CD4-positive, alpha-beta T cell treated with Interferon alpha-2 for 1 hour (primary cell): ENCODE measurements around the gene AGPAT3.
A peak's percentile ranks its signal among the peaks of the same experiment; 100 is the strongest.

ENCODE experiments used
- DNase-seq, 2 donors: peaks; one replicate each; pipeline ENCODE4 v3.0.0-alpha.2; 2020 to 2022

AGPAT3 gene

GRCh38 chr21:44003307-44003966 is 138.4 kb downstream of the AGPAT3 start:
- DNase-seq: no peak

GRCh38 chr21:44005071-44005470 is 140.0 kb downstream of the AGPAT3 start:
- DNase-seq: no peak

GRCh38 chr21:44005593-44005992 is 140.6 kb downstream of the AGPAT3 start:
- DNase-seq: no peak

GRCh38 chr21:44006017-44006619 is 141.1 kb downstream of the AGPAT3 start:
- no peak for DNase-seq

GRCh38 chr21:44006656-44007055 is 141.6 kb downstream of the AGPAT3 start:
- no peak for DNase-seq

GRCh38 chr21:44010429-44010828 is 145.4 kb downstream of the AGPAT3 start:
- no peak for DNase-seq

- DNase-seq: no peak
Measured at GRCh38 chr21:44011123-44011522, 146.1 kb downstream of the AGPAT3 start.

GRCh38 chr21:44011579-44012473 is 146.8 kb downstream of the AGPAT3 start, which contains the start of gene TRAPPC10:
TSS of gene TRAPPC10 (plus strand) at chr21:44012309. CDS start at chr21:44012494, 185 bp downstream.
- peak; percentile 72 to 82 for DNase-seq

GRCh38 chr21:44012474-44013379 is 147.7 kb downstream of the AGPAT3 start:
- peak; percentile 79 to 87 for DNase-seq

GRCh38 chr21:44013380-44014088 is 148.5 kb downstream of the AGPAT3 start:
- peak; percentile 12 to 50 for DNase-seq

- no peak for DNase-seq
Measured at GRCh38 chr21:44017601-44018000, 152.6 kb downstream of the AGPAT3 start.

- no peak for DNase-seq
Measured at GRCh38 chr21:44018127-44018526, 153.1 kb downstream of the AGPAT3 start.

GRCh38 chr21:44018813-44019567 is 154.0 kb downstream of the AGPAT3 start:
- DNase-seq: no peak

- no peak for DNase-seq
Measured at GRCh38 chr21:44019568-44019958, 154.5 kb downstream of the AGPAT3 start.

- DNase-seq: no peak
Measured at GRCh38 chr21:44020551-44020950, 155.5 kb downstream of the AGPAT3 start.

- no peak for DNase-seq
Measured at GRCh38 chr21:44021064-44021463, 156.0 kb downstream of the AGPAT3 start.

GRCh38 chr21:44024257-44024656 is 159.2 kb downstream of the AGPAT3 start:
- DNase-seq: no peak

GRCh38 chr21:44024887-44025353 is 159.9 kb downstream of the AGPAT3 start:
- peak in 1 of 2 donors; percentile 21 for DNase-seq

GRCh38 chr21:44027607-44028286 is 162.7 kb downstream of the AGPAT3 start:
- no peak for DNase-seq

GRCh38 chr21:44028287-44028659 is 163.2 kb downstream of the AGPAT3 start:
- no peak for DNase-seq
